SK-N-SH (cell line): ENCODE results near the gene ATXN7. TPM values are rescaled to one million over a fixed set of nuclear protein-coding genes. Genes with fewer than 3 reads are reported as not detected.

Experiments used
- CTCF ChIA-PET: fragments of 300-600, 350-600 bp; formaldehyde crosslinking; extraction: SDS; loops from one replicate; lab custom pipeline; 2021; lab: Yijun Ruan, JAX
- POLR2A ChIA-PET: fragments of 350-600 bp; sonication (Branson Sonifier 250); formaldehyde crosslinking; extraction: SDS; loops from one replicate; lab custom pipeline; 2020; ENCODE audit warnings: antibody characterized with exemption, inconsistent platforms; lab: Yijun Ruan, JAX
- DNase-seq: peaks from one replicate; pipeline ENCODE4 v3.0.0; 2012
- H2AFZ ChIP-seq: fragments of 200-600 bp; sonication (generic); 2 replicates; pipeline ENCODE4 v1.8.1; 2016; ENCODE audit warnings: antibody characterized with exemption, mild to moderate bottlenecking, low read depth
- H3F3A ChIP-seq: fragments of 200-600 bp; sonication (generic); replicated peaks from 2 replicates; pipeline ENCODE3; 2016; ENCODE audit warnings: antibody characterized with exemption, mild to moderate bottlenecking; ENCODE audit not compliant: insufficient read depth
- H3K27ac ChIP-seq, 2 experiments: fragments of 200-500 bp in 1 of 2; fragments of 200-600 bp in 1 of 2; sonication (Bioruptor generic) in 1 of 2; sonication (generic), shearing (Covaris generic) in 1 of 2; 2 replicates each; pipeline versions ENCODE4 v1.5.1 to v1.6.1; 2014 to 2016; ENCODE audit warnings: low read depth in 2 of 2, inconsistent platforms in 1 of 2, low read length in 1 of 2, mild to moderate bottlenecking in 1 of 2, mixed read lengths in 1 of 2
- H3K27me3 ChIP-seq: fragments of 200-600 bp; sonication (generic), shearing (Covaris generic); 2 replicates; pipeline ENCODE4 v1.6.1; 2016; ENCODE audit warnings: mixed run types; ENCODE audit not compliant: insufficient read depth
- H3K36me3 ChIP-seq, 2 experiments: fragments of 200-500 bp in 1 of 2; fragments of 200-600 bp in 1 of 2; sonication (Bioruptor generic) in 1 of 2; sonication (generic) in 1 of 2; replicated peaks in 1 of 2; 2 replicates each; pipeline versions ENCODE3 to v1.5.1; 2014 to 2016; ENCODE audit warnings: low read length in 1 of 2, mild to moderate bottlenecking in 1 of 2; ENCODE audit not compliant: insufficient read depth in 2 of 2, control insufficient read depth in 1 of 2
- H3K4me1 ChIP-seq, 2 experiments: fragments of 200-500 bp in 1 of 2; fragments of 200-600 bp in 1 of 2; sonication (Bioruptor generic) in 1 of 2; sonication (generic), shearing (Covaris generic) in 1 of 2; 2 replicates each; pipeline versions ENCODE4 v1.5.1 to v1.6.1; 2014 to 2016; ENCODE audit warnings: low read depth in 1 of 2, low read length in 1 of 2, mixed run types in 1 of 2; ENCODE audit not compliant: insufficient read depth in 2 of 2, control insufficient read depth in 1 of 2
- H3K4me2 ChIP-seq: fragments of 200-600 bp; sonication (generic), shearing (Covaris generic); 2 replicates; pipeline ENCODE4 v1.6.1; 2017; ENCODE audit warnings: mixed run types
- H3K4me3 ChIP-seq, 2 experiments: fragments of 200-500 bp in 1 of 2; fragments of 200-600 bp in 1 of 2; sonication (Bioruptor generic) in 1 of 2; sonication (generic), shearing (Covaris generic) in 1 of 2; 2 replicates each; pipeline versions ENCODE4 v1.5.1 to v1.8.1; 2014 to 2016; ENCODE audit warnings: low read depth in 2 of 2, inconsistent platforms in 1 of 2, low read length in 1 of 2, mild to moderate bottlenecking in 1 of 2, mixed read lengths in 1 of 2, moderate library complexity in 1 of 2
- H3K79me2 ChIP-seq: fragments of 200-600 bp; sonication (generic); 2 replicates; pipeline ENCODE4 v1.8.1; 2017; ENCODE audit warnings: mild to moderate bottlenecking; ENCODE audit not compliant: insufficient read depth
- H3K9ac ChIP-seq: fragments of 200-600 bp; sonication (generic); 2 replicates; pipeline ENCODE4 v1.6.1; 2017; ENCODE audit warnings: mixed run types
- H3K9me2 ChIP-seq: fragments of 200-600 bp; sonication (generic); 2 replicates; pipeline ENCODE4 v1.6.1; 2017; ENCODE audit warnings: mixed run types
- H3K9me3 ChIP-seq: fragments of 200-600 bp; sonication (generic); 2 replicates; pipeline ENCODE4 v1.6.1; 2017; ENCODE audit warnings: mixed run types, mild to moderate bottlenecking, moderate library complexity
- H4K20me1 ChIP-seq: fragments of 200-600 bp; sonication (generic); 2 replicates; pipeline ENCODE4 v1.6.1; 2017; ENCODE audit warnings: mild to moderate bottlenecking, mixed run types; ENCODE audit not compliant: insufficient read depth
- ELF1 ChIP-seq: IDR thresholded peaks from 2 replicates; pipeline ENCODE4 v1.4.0; 2012
- EP300 ChIP-seq, 2 experiments: IDR thresholded peaks; 2 replicates each; pipeline versions ENCODE4 v1.4.0 to v1.6.1; 2012; ENCODE audit warnings: borderline replicate concordance in 1 of 2, low read depth in 1 of 2, low read length in 1 of 2
- FOXJ3 ChIP-seq: sonication (generic); formaldehyde crosslinking; IDR thresholded peaks from 2 replicates; pipeline ENCODE4 v1.5.1; 2020; ENCODE audit warnings: mild to moderate bottlenecking, missing genetic modification reagents
- FOXM1 ChIP-seq: IDR thresholded peaks from 2 replicates; pipeline ENCODE4 v1.4.0; 2012; ENCODE audit warnings: low read depth, mild to moderate bottlenecking
- GATA2 ChIP-seq: sonication (generic); formaldehyde crosslinking; IDR thresholded peaks from 2 replicates; pipeline ENCODE4 v1.5.0; 2020; ENCODE audit warnings: mild to moderate bottlenecking, missing genetic modification reagents
- MXI1 ChIP-seq: IDR thresholded peaks from 2 replicates; pipeline ENCODE4 v1.6.1; 2012; ENCODE audit warnings: mild to moderate bottlenecking, low read depth, low read length, improper control_type of control experiment
- POLR2AphosphoS5 ChIP-seq: IDR thresholded peaks from 2 replicates; pipeline ENCODE4 v1.6.1; 2012; ENCODE audit warnings: low read depth, low read length
- RXRA ChIP-seq: IDR thresholded peaks from 2 replicates; pipeline ENCODE4 v1.4.0; 2012; ENCODE audit warnings: low read depth, mild to moderate bottlenecking, borderline replicate concordance
- SIN3A ChIP-seq: IDR thresholded peaks from 2 replicates; pipeline ENCODE4 v1.6.1; 2012; ENCODE audit warnings: low read depth, mild to moderate bottlenecking, low read length, moderate library complexity, borderline replicate concordance
- TAF1 ChIP-seq: IDR thresholded peaks from 2 replicates; pipeline ENCODE4 v1.6.1; 2012; ENCODE audit warnings: low read depth, mild to moderate bottlenecking, low read length, moderate library complexity, borderline replicate concordance
- YY1 ChIP-seq: IDR thresholded peaks from 2 replicates; pipeline ENCODE4 v1.4.0; 2012; ENCODE audit warnings: low read depth, mild to moderate bottlenecking
- WGBS: methylation state at CpG from one replicate; pipeline ENCODE4 v1.1.6; 2017; ENCODE audit warnings: low lambda C conversion rate; 5-methylcytosine and 5-hydroxymethylcytosine counted together
- polyA plus RNA-seq, 3 experiments: library from polyadenylated mRNA; depleted of rRNA; stranded (reverse); fragments of >200 nt; gene quantifications; 2 replicates each; pipeline ENCODE4 v1.2.3, GENCODE V29; 2012
- TF ChIP-seq, protein P1 (sequence below): IDR thresholded peaks from 2 replicates; pipeline ENCODE4; 2012
- TF ChIP-seq, protein P2 (sequence below): IDR thresholded peaks from 2 replicates; pipeline ENCODE4 v1.6.1; 2012; ENCODE audit warnings: mild to moderate bottlenecking, low read depth, low read length, moderate library complexity
- TF ChIP-seq, protein P3 (sequence below): IDR thresholded peaks from 2 replicates; pipeline ENCODE4 v1.4.0; 2012; ENCODE audit warnings: low read depth
- TF ChIP-seq, protein P4 (sequence below): IDR thresholded peaks from 2 replicates; pipeline ENCODE4 v1.4.0; 2012; ENCODE audit warnings: low read depth, borderline replicate concordance
- TF ChIP-seq, protein P5 (sequence below): fragments of 200-600 bp; sonication (generic); IDR thresholded peaks from 2 replicates; pipeline ENCODE4 v1.6.1; 2017; ENCODE audit warnings: antibody characterized with exemption, mild to moderate bottlenecking, moderate library complexity
- TF ChIP-seq, protein P6 (sequence below): fragments of 150-350 bp; IDR thresholded peaks from 2 replicates; pipeline ENCODE4 v1.6.1; 2017; ENCODE audit warnings: antibody characterized with exemption, low read length, low read depth, borderline replicate concordance

The ATXN7 gene
- polyA plus RNA-seq, 1 of the 3 experiments (the other 2 are of a cell fraction), result 6.2 TPM

DNA sequence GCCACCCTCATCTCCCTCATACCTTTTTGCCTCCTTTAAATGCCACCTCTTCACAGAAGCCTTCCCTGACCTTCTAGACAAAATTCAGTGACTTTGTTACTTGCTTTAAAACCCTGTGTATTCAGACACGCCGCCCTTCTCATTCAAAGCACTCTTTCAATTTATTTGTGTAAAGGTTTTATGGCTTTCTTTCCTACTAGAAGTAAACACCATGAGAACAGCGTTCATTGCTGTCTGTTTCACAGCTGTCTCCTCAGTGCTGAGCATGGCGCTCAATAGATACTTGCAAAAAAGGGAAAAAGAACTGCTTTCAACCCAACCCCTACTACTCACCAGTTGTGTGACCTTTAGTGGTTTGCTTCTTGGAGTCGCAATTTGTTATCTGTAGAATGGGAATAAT is 17.0 kb downstream of the ATXN7 start:
- POLR2A ChIA-PET, result no interaction called here
- H3F3A ChIP-seq, result no peaks in the 10 kb centered on the region
- no peak for DNase-seq
- 97% methylated on average over 5 of the region's 5 CpGs for WGBS
- no peak overlapping the region for H3K9ac ChIP-seq
- H3K36me3 ChIP-seq, result peaks cover 0 to 6% of the 10 kb centered on the region in 2 experiments
- no peak overlapping the region for H3K4me2 ChIP-seq
- H3K9me3 ChIP-seq, result no peaks in the 10 kb centered on the region
- no peaks in the 10 kb centered on the region for H3K27me3 ChIP-seq
- peaks cover 67% of the 10 kb centered on the region for H4K20me1 ChIP-seq
- CTCF ChIA-PET, result no interaction called here
- peaks cover 87% of the 10 kb centered on the region for H3K79me2 ChIP-seq
- TF ChIP-seq EP300 (IDR thresholded peaks at IDR 0.05; ENCODE audit: borderline replicate concordance in 1 of 2, low read depth in 1 of 2, low read length in 1 of 2) (no peak), FOXJ3 (no peak), YY1 (no peak), SIN3A (no peak), POLR2AphosphoS5 (no peak), ELF1 (no peak), TAF1 (no peak)
- TF ChIP-seq, protein P1, sequence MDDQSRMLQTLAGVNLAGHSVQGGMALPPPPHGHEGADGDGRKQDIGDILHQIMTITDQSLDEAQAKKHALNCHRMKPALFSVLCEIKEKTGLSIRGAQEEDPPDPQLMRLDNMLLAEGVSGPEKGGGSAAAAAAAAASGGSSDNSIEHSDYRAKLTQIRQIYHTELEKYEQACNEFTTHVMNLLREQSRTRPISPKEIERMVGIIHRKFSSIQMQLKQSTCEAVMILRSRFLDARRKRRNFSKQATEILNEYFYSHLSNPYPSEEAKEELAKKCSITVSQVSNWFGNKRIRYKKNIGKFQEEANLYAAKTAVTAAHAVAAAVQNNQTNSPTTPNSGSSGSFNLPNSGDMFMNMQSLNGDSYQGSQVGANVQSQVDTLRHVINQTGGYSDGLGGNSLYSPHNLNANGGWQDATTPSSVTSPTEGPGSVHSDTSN, result no peak
- TF ChIP-seq, protein P2, sequence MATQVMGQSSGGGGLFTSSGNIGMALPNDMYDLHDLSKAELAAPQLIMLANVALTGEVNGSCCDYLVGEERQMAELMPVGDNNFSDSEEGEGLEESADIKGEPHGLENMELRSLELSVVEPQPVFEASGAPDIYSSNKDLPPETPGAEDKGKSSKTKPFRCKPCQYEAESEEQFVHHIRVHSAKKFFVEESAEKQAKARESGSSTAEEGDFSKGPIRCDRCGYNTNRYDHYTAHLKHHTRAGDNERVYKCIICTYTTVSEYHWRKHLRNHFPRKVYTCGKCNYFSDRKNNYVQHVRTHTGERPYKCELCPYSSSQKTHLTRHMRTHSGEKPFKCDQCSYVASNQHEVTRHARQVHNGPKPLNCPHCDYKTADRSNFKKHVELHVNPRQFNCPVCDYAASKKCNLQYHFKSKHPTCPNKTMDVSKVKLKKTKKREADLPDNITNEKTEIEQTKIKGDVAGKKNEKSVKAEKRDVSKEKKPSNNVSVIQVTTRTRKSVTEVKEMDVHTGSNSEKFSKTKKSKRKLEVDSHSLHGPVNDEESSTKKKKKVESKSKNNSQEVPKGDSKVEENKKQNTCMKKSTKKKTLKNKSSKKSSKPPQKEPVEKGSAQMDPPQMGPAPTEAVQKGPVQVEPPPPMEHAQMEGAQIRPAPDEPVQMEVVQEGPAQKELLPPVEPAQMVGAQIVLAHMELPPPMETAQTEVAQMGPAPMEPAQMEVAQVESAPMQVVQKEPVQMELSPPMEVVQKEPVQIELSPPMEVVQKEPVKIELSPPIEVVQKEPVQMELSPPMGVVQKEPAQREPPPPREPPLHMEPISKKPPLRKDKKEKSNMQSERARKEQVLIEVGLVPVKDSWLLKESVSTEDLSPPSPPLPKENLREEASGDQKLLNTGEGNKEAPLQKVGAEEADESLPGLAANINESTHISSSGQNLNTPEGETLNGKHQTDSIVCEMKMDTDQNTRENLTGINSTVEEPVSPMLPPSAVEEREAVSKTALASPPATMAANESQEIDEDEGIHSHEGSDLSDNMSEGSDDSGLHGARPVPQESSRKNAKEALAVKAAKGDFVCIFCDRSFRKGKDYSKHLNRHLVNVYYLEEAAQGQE, result no peak
- TF ChIP-seq, protein P3, sequence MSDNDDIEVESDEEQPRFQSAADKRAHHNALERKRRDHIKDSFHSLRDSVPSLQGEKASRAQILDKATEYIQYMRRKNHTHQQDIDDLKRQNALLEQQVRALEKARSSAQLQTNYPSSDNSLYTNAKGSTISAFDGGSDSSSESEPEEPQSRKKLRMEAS, result no peak
- H3K4me3 ChIP-seq, result no peak overlapping the region
- no peak overlapping the region for H2AFZ ChIP-seq
- peaks cover 19 to 23% of the 10 kb centered on the region in 2 experiments for H3K4me1 ChIP-seq
- H3K9me2 ChIP-seq, result no peaks in the 10 kb centered on the region
- no peak overlapping the region for H3K27ac ChIP-seq

DNA sequence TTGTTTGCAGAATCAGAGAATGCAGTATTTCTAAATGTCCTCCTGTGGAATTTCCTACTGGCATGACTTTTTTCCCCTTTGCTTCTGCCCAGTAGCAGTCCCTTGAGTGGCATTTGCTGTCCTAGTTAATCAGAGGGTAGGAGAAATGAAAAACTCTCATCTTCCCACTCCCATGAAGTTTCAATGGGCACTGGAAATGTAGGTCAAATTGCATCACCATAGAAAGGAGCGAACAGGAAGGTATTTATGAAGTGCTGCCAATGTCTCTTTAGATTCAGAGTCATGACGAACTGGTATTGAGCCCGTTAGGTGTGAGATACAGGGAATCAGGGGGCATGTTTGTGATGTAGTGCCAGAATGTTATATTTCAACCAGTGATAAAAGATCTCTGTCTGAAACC is 23.2 kb downstream of the ATXN7 start:
- DNase-seq, result no peak
- POLR2A ChIA-PET, result no interaction called here
- CTCF ChIA-PET, result interaction anchor here (1.0 kb wide), 1 partner anchor 42 kb away, joined by 3 read pairs; no protein-coding TSS in a partner anchor
- TF ChIP-seq, protein P4, sequence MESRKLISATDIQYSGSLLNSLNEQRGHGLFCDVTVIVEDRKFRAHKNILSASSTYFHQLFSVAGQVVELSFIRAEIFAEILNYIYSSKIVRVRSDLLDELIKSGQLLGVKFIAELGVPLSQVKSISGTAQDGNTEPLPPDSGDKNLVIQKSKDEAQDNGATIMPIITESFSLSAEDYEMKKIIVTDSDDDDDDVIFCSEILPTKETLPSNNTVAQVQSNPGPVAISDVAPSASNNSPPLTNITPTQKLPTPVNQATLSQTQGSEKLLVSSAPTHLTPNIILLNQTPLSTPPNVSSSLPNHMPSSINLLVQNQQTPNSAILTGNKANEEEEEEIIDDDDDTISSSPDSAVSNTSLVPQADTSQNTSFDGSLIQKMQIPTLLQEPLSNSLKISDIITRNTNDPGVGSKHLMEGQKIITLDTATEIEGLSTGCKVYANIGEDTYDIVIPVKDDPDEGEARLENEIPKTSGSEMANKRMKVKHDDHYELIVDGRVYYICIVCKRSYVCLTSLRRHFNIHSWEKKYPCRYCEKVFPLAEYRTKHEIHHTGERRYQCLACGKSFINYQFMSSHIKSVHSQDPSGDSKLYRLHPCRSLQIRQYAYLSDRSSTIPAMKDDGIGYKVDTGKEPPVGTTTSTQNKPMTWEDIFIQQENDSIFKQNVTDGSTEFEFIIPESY, result no peak
- no peak for TF ChIP-seq GATA2 (CRISPR knock-in tag)
- no peak for TF ChIP-seq RXRA
- TF ChIP-seq EP300 (IDR thresholded peaks at IDR 0.05; ENCODE audit: borderline replicate concordance in 1 of 2, low read depth in 1 of 2, low read length in 1 of 2), result no peak
- TF ChIP-seq FOXJ3, result no peak
- no peak for TF ChIP-seq ELF1
- TF ChIP-seq, protein P5, sequence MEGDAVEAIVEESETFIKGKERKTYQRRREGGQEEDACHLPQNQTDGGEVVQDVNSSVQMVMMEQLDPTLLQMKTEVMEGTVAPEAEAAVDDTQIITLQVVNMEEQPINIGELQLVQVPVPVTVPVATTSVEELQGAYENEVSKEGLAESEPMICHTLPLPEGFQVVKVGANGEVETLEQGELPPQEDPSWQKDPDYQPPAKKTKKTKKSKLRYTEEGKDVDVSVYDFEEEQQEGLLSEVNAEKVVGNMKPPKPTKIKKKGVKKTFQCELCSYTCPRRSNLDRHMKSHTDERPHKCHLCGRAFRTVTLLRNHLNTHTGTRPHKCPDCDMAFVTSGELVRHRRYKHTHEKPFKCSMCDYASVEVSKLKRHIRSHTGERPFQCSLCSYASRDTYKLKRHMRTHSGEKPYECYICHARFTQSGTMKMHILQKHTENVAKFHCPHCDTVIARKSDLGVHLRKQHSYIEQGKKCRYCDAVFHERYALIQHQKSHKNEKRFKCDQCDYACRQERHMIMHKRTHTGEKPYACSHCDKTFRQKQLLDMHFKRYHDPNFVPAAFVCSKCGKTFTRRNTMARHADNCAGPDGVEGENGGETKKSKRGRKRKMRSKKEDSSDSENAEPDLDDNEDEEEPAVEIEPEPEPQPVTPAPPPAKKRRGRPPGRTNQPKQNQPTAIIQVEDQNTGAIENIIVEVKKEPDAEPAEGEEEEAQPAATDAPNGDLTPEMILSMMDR, result no peak
- TF ChIP-seq, protein P6, sequence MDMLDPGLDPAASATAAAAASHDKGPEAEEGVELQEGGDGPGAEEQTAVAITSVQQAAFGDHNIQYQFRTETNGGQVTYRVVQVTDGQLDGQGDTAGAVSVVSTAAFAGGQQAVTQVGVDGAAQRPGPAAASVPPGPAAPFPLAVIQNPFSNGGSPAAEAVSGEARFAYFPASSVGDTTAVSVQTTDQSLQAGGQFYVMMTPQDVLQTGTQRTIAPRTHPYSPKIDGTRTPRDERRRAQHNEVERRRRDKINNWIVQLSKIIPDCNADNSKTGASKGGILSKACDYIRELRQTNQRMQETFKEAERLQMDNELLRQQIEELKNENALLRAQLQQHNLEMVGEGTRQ, result no peak
- no peak for TF ChIP-seq MXI1
- TF ChIP-seq FOXM1, result no peak

More for the DNA sequence above, 23.2 kb downstream of the ATXN7 start:
- no peak overlapping the region for H3K9ac ChIP-seq
- H2AFZ ChIP-seq, result no peak overlapping the region
- H3K36me3 ChIP-seq, result peaks cover 0 to 14% of the 10 kb centered on the region in 2 experiments
- H3F3A ChIP-seq, result no peaks in the 10 kb centered on the region
- no peak overlapping the region for H3K27ac ChIP-seq
- no peaks in the 10 kb centered on the region for H3K27me3 ChIP-seq
- H3K79me2 ChIP-seq, result peaks cover 56% of the 10 kb centered on the region
- H3K4me1 ChIP-seq, result no peaks in the 10 kb centered on the region; a peak in 1 of 4 replicates
- 96% methylated on average over 3 of the region's 3 CpGs for WGBS
- no peaks in the 10 kb centered on the region for H3K9me3 ChIP-seq
- H3K4me2 ChIP-seq, result no peak overlapping the region
- no peak overlapping the region for H3K4me3 ChIP-seq
- H3K9me2 ChIP-seq, result no peaks in the 10 kb centered on the region
- peaks cover 28% of the 10 kb centered on the region for H4K20me1 ChIP-seq
